Erythroblast (primary cell): ENCODE measurements around the gene DPP10.

ENCODE experiments used
- GATA1 ChIP-seq: IDR thresholded peaks from 2 replicates; pipeline ENCODE4 v1.6.1; 2011; ENCODE audit warnings: low read depth, mild to moderate bottlenecking, control low read depth, low read length, moderate library complexity
- POLR2A ChIP-seq: IDR thresholded peaks from 2 replicates; pipeline ENCODE4 v1.6.1; 2011; ENCODE audit warnings: mild to moderate bottlenecking, low read length

DNA sequence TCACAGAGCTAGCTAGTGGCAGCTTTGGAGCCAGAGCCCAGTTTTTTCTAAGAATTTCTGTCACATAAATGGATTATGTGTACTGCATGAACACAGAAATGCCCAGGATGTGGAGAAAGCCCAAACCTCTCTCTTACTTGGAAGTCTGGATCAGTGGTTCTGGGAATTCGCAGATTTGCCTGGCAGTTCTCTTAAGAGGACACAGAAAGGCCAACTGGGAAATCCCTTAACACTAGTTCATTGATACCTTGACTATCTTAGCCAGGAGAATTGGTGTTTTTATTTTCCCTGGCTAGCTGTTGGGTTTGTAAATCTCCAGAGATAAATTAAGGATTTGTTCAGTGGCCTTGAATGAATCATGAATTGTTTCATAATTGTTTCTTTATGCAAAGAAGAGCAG is 95.3 kb downstream of the DPP10 start:
- no peak for TF ChIP-seq POLR2A
- no peak for TF ChIP-seq GATA1
